CD14-positive monocyte (primary cell): Measurements from ENCODE around the gene AP1AR. TPM values are rescaled to one million over a fixed set of nuclear protein-coding genes. Genes with fewer than 3 reads are reported as not detected.
"Not testable (repeated sequence)": the region's sequence is repeated elsewhere in the genome, so short reads cannot be mapped to it uniquely, and the experiment has no call there.

Experiments
- DNase-seq, 3 donors: peaks; one replicate each; pipeline ENCODE4 v3.0.0-alpha.2; 2011 to 2022
- H2AFZ ChIP-seq: 2 replicates; pipeline ENCODE4 v1.6.0; 2012; ENCODE audit warnings: mild to moderate bottlenecking, low read depth, low read length, inconsistent platforms; ENCODE audit not compliant: insufficient read depth, poor library complexity, severe bottlenecking
- H3K27ac ChIP-seq, 2 donors: 1 replicate in 1 of 2; 2 replicates in 1 of 2; pipeline ENCODE4 v1.5.1; 2012 to 2013; ENCODE audit warnings: low read length in 2 of 2, control low read depth in 1 of 2, inconsistent platforms in 1 of 2, low read depth in 1 of 2, mild to moderate bottlenecking in 1 of 2
- H3K27me3 ChIP-seq, 2 donors: one replicate each; pipeline versions ENCODE4 v1.6.0 to v1.6.1; 2011 to 2013; ENCODE audit warnings: low read length in 2 of 2; ENCODE audit not compliant: control insufficient read depth in 2 of 2, insufficient read depth in 2 of 2
- H3K36me3 ChIP-seq, 2 donors: replicated peaks in 1 of 2; 1 replicate in 1 of 2; 2 replicates in 1 of 2; pipeline versions ENCODE4 v1.5.1 to v1.6.1; 2012 to 2013; ENCODE audit warnings: low read length in 2 of 2, control low read depth in 1 of 2, inconsistent platforms in 1 of 2, mild to moderate bottlenecking in 1 of 2; ENCODE audit not compliant: insufficient read depth in 2 of 2, control insufficient read depth in 1 of 2
- H3K4me1 ChIP-seq, 2 donors: 1 replicate in 1 of 2; 2 replicates in 1 of 2; pipeline versions ENCODE4 v1.5.1 to v1.6.1; 2012 to 2013; ENCODE audit warnings: low read length in 2 of 2, control low read depth in 1 of 2, inconsistent platforms in 1 of 2, mild to moderate bottlenecking in 1 of 2, moderate library complexity in 1 of 2; ENCODE audit not compliant: insufficient read depth in 2 of 2, control insufficient read depth in 1 of 2
- H3K4me2 ChIP-seq: replicated peaks from 2 replicates; pipeline ENCODE3; 2012; ENCODE audit warnings: low read length, moderate library complexity, mild to moderate bottlenecking; ENCODE audit not compliant: poor library complexity, severe bottlenecking; ENCODE audit errors: extremely low read depth
- H3K4me3 ChIP-seq, 3 experiments: fragments of 200-600 bp in 1 of 3; sonication (generic) in 1 of 3; replicated peaks in 1 of 3; 1 replicate in 2 of 3; 2 replicates in 1 of 3; pipeline ENCODE4 v1.5.1; 2011 to 2013; ENCODE audit warnings: low read length in 3 of 3, mild to moderate bottlenecking in 3 of 3, control low read depth in 2 of 3, low read depth in 2 of 3, inconsistent platforms in 1 of 3, moderate library complexity in 1 of 3
- H3K79me2 ChIP-seq: 2 replicates; pipeline ENCODE4 v1.6.0; 2012; ENCODE audit warnings: mild to moderate bottlenecking, control low read depth, inconsistent platforms, low read length, moderate library complexity; ENCODE audit not compliant: insufficient read depth
- H3K9ac ChIP-seq: 2 replicates; pipeline ENCODE4 v1.6.0; 2017; ENCODE audit warnings: low read length, mild to moderate bottlenecking; ENCODE audit not compliant: insufficient read depth, poor library complexity, severe bottlenecking
- H3K9me3 ChIP-seq, 2 donors: replicated peaks in 1 of 2; 1 replicate in 1 of 2; 2 replicates in 1 of 2; pipeline versions ENCODE4 v1.5.1 to v1.6.1; 2012 to 2013; ENCODE audit warnings: low read length in 2 of 2, control low read depth in 1 of 2; ENCODE audit not compliant: control insufficient read depth in 1 of 2, insufficient read depth in 1 of 2
- H4K20me1 ChIP-seq: 2 replicates; pipeline ENCODE4 v1.6.0; 2012; ENCODE audit warnings: mild to moderate bottlenecking, low read length, control low read depth, moderate library complexity; ENCODE audit not compliant: insufficient read depth
- H3K27ac Mint-ChIP-seq, 7 donors: one replicate each; pipeline ENCODE4 v1.8.0; 2020; ENCODE audit warnings: mild to moderate bottlenecking in 7 of 7, mixed read lengths in 7 of 7, moderate library complexity in 6 of 7, inconsistent platforms in 2 of 7
- H3K27me3 Mint-ChIP-seq, 3 donors: one replicate each; pipeline ENCODE4 v1.8.0; 2021 to 2022; ENCODE audit warnings: low read depth in 3 of 3, mild to moderate bottlenecking in 3 of 3, mixed read lengths in 3 of 3, moderate library complexity in 3 of 3, inconsistent platforms in 1 of 3
- H3K36me3 Mint-ChIP-seq, 2 donors: one replicate each; pipeline ENCODE4 v1.8.0; 2020; ENCODE audit warnings: mixed read lengths in 2 of 2, inconsistent platforms in 1 of 2, mild to moderate bottlenecking in 1 of 2
- H3K4me1 Mint-ChIP-seq: one replicate; pipeline ENCODE4 v1.8.0; 2020; ENCODE audit warnings: mild to moderate bottlenecking, mixed read lengths
- H3K4me3 Mint-ChIP-seq, 2 donors: one replicate each; pipeline ENCODE4 v1.8.0; 2020; ENCODE audit warnings: mild to moderate bottlenecking in 2 of 2, mixed read lengths in 2 of 2, moderate library complexity in 1 of 2
- H3K9me3 Mint-ChIP-seq, 7 donors: one replicate each; pipeline ENCODE4 v1.8.0; 2020 to 2022; ENCODE audit warnings: mixed read lengths in 7 of 7, mild to moderate bottlenecking in 6 of 7, moderate library complexity in 6 of 7, inconsistent platforms in 2 of 7
- CTCF ChIP-seq: fragments of 200-600 bp; IDR thresholded peaks from one replicate; pipeline ENCODE4 v1.8.0; 2022; ENCODE audit warnings: antibody characterized with exemption, mild to moderate bottlenecking
- WGBS: methylation state at CpG from one replicate; pipeline ENCODE4 v1.1.5; 2013; ENCODE audit warnings: missing lambda C conversion rate; ENCODE audit not compliant: insufficient coverage; 5-methylcytosine and 5-hydroxymethylcytosine counted together
- intact Hi-C, 2 donors: fragments of 100-400 bp; cut with micrococcal nuclease; formaldehyde crosslinking; loops; one replicate each; pipeline versions ENCODE4 v1.15.0 to v1.15.1; 2023
- polyA plus RNA-seq, 3 donors: library from polyadenylated mRNA; depleted of rRNA in 1 of 3; unstranded in 2 of 3; stranded (reverse) in 1 of 3; fragments of 300-500 nt in 2 of 3; fragments of >200 nt in 1 of 3; fragmentation: Illumina TruSeq in 2 of 3; gene quantifications; 1 replicate in 2 of 3; 2 replicates in 1 of 3; pipeline ENCODE4 v1.2.3, GENCODE V29; 2012 to 2021

The AP1AR gene
- polyA plus RNA-seq, 3 donors = 6.1 to 15.8 (median 14.6) TPM

GRCh38 chr4:112279882-112280315, 48.3 kb downstream of the AP1AR start:
- peak overlapping the region; percentile 71 for H3K4me2 ChIP-seq
- no peak for TF ChIP-seq CTCF
- H3K27ac ChIP-seq = peak overlapping the region; percentile 33 to 65

GRCh38 chr4:112280386-112281056, 48.9 kb downstream of the AP1AR start:
- WGBS = 38% methylated on average over 1 of the region's 5 CpGs
- H3K4me2 ChIP-seq = peak overlapping the region; percentile 71
- Mint-ChIP-seq H3K9me3 (peaks cover 0 to 2% (median 0%) of the 10 kb centered on the region in 7 donors), H3K4me1 (peaks cover 65% of the 10 kb centered on the region), H3K36me3 (peaks cover 25% of the 10 kb centered on the region in 2 donors), H3K27me3 (no peaks in the 10 kb centered on the region), H3K27ac (peak overlapping the region in 6 of 7 donors; percentile 35 to 82 (median 67)), H3K4me3 (peak overlapping the region; percentile 67 to 71)
- intact Hi-C loops = no loop called here
- H3K9ac ChIP-seq = no peak overlapping the region
- H3K4me1 ChIP-seq = peaks cover 37 to 49% of the 10 kb centered on the region in 2 donors
- no peaks in the 10 kb centered on the region for H3K9me3 ChIP-seq
- no peaks in the 10 kb centered on the region for H3K27me3 ChIP-seq
- H4K20me1 ChIP-seq = peaks cover 4% of the 10 kb centered on the region
- no peak for TF ChIP-seq CTCF
- H3K4me3 ChIP-seq = peak overlapping the region in 1 of 3 experiments; percentile 61
- no peak for DNase-seq
- H3K36me3 ChIP-seq = peaks cover 15 to 24% of the 10 kb centered on the region in 2 donors
- no peak overlapping the region for H2AFZ ChIP-seq
- H3K79me2 ChIP-seq = peaks cover 100% of the 10 kb centered on the region
- H3K27ac ChIP-seq = peak overlapping the region in 1 of 2 donors; percentile 65

More at GRCh38 chr4:112279882-112280315, 48.3 kb downstream of the AP1AR start:
- Histone ChIP-seq H3K36me3 (peaks cover 16 to 28% of the 10 kb centered on the region in 2 donors), H2AFZ (no peak overlapping the region), H4K20me1 (peaks cover 5% of the 10 kb centered on the region), H3K4me3 (peak overlapping the region in 2 of 3 experiments; percentile 37 to 61), H3K9me3 (no peaks in the 10 kb centered on the region), H3K27me3 (no peaks in the 10 kb centered on the region), H3K79me2 (peaks cover 100% of the 10 kb centered on the region), H3K4me1 (peaks cover 34 to 44% of the 10 kb centered on the region in 2 donors), H3K9ac (peak overlapping the region; percentile 30)
- intact Hi-C loops = no loop called here
- WGBS = no CpG with 5 or more reads among the region's 7 CpGs
- peak overlapping the region; percentile 67 to 71 for H3K4me3 Mint-ChIP-seq
- peaks cover 63% of the 10 kb centered on the region for H3K4me1 Mint-ChIP-seq
- peak overlapping the region in 6 of 7 donors; percentile 68 to 85 (median 79) for H3K27ac Mint-ChIP-seq
- DNase-seq = no peak
- peaks cover 0 to 2% (median 0%) of the 10 kb centered on the region in 7 donors for H3K9me3 Mint-ChIP-seq
- H3K36me3 Mint-ChIP-seq = peaks cover 29% of the 10 kb centered on the region in 2 donors
- no peaks in the 10 kb centered on the region for H3K27me3 Mint-ChIP-seq

GRCh38 chr4:112281895-112282398, 50.4 kb downstream of the AP1AR start:
- no CpG with 5 or more reads among the region's 2 CpGs for WGBS
- H3K9me3 Mint-ChIP-seq, DNase-seq, H3K9me3 ChIP-seq, H4K20me1 ChIP-seq, H3K4me3 Mint-ChIP-seq, H3K4me3 ChIP-seq, H2AFZ ChIP-seq, H3K27ac Mint-ChIP-seq, H3K4me2 ChIP-seq, H3K27me3 Mint-ChIP-seq, intact Hi-C loops, H3K27ac ChIP-seq, H3K9ac ChIP-seq, H3K27me3 ChIP-seq: not testable (repeated sequence)
- peaks cover 74% of the 10 kb centered on the region for H3K4me1 Mint-ChIP-seq
- H3K36me3 Mint-ChIP-seq = peaks cover 18 to 19% of the 10 kb centered on the region in 2 donors
- peaks cover 9 to 13% of the 10 kb centered on the region in 2 donors for H3K36me3 ChIP-seq
- peaks cover 95% of the 10 kb centered on the region for H3K79me2 ChIP-seq
- peaks cover 42 to 58% of the 10 kb centered on the region in 2 donors for H3K4me1 ChIP-seq
